Measurements from ENCODE around the gene KMT2E.

Gene KMT2E

GRCh38 chr7:105118612-105119600, 104.9 kb downstream of the KMT2E start:
- H3K36me3 ChIP-seq (replicated peaks in 1 of 2; ENCODE audit: control insufficient read depth in 2 of 2, insufficient read depth in 2 of 2, low read length in 2 of 2) = peaks cover 0 to 44% of the 10 kb centered on the region in 2 donors
- H2BK5ac ChIP-seq (ENCODE audit: low read length) = no peak overlapping the region
- H2BK120ac ChIP-seq (ENCODE audit: low read depth, low read length) = no peak overlapping the region
- WGBS, 2 donors (ENCODE audit: extremely low coverage in 2 of 2, insufficient read length in 2 of 2, insufficient replicate concordance in 1 of 2) = no CpG with 5 or more reads among the region's 9 CpGs
- H3K27me3 ChIP-seq (ENCODE audit: control insufficient read depth in 3 of 3, insufficient read depth in 3 of 3, low read depth in 1 of 3, low read length in 3 of 3) = no peaks in the 10 kb centered on the region
- H3K14ac ChIP-seq (ENCODE audit: low read length) = no peak overlapping the region
- H3K79me1 ChIP-seq (ENCODE audit: low read depth, low read length) = no peaks in the 10 kb centered on the region
- no peak overlapping the region for H2BK12ac ChIP-seq (ENCODE audit: low read length)
- no peak overlapping the region for H3K23ac ChIP-seq (ENCODE audit: low read depth, low read length, poor library complexity)
- H3K27ac ChIP-seq (replicated peaks; ENCODE audit: low read length) = no peak overlapping the region
- H3K9me3 ChIP-seq (replicated peaks in 1 of 2; ENCODE audit: control insufficient read depth in 2 of 2, insufficient read depth in 1 of 2, low read depth in 1 of 2, low read length in 2 of 2) = no peaks in the 10 kb centered on the region
- no peak overlapping the region for H4K91ac ChIP-seq (ENCODE audit: low read depth, low read length, poor library complexity)
- H3K4me1 ChIP-seq (ENCODE audit: control insufficient read depth in 2 of 2, insufficient read depth in 1 of 2, low read depth in 1 of 2, low read length in 2 of 2) = peaks cover 10 to 34% of the 10 kb centered on the region in 2 donors
- no peak overlapping the region for H3K4me2 ChIP-seq (ENCODE audit: insufficient read depth, low read length, poor library complexity, severe bottlenecking)
- no peak for DNase-seq (ENCODE audit: low spot score)
- no peak overlapping the region for H3K9ac ChIP-seq (ENCODE audit: low read depth, low read length, poor library complexity)
- no peak overlapping the region for H3K18ac ChIP-seq (ENCODE audit: low read length)
- no peak overlapping the region for H4K8ac ChIP-seq (ENCODE audit: low read depth, low read length)
- H3K4me3 ChIP-seq (ENCODE audit: low read length in 2 of 2) = peak overlapping the region in 1 of 2 donors; percentile 56
- no peak overlapping the region for H2AFZ ChIP-seq (ENCODE audit: low read length)
- no peak overlapping the region for H2AK5ac ChIP-seq (ENCODE audit: low read depth, low read length)
- H2BK15ac ChIP-seq (ENCODE audit: low read length) = no peak overlapping the region
- no peak overlapping the region for H3K4ac ChIP-seq (ENCODE audit: low read length)

GRCh38 chr7:105122619-105123018, 108.6 kb downstream of the KMT2E start:
- Histone ChIP-seq H3K14ac (ENCODE audit: low read length) (no peak overlapping the region), H3K4me1 (ENCODE audit: control insufficient read depth in 2 of 2, insufficient read depth in 1 of 2, low read depth in 1 of 2, low read length in 2 of 2) (peaks cover 11 to 34% of the 10 kb centered on the region in 2 donors), H3K27me3 (ENCODE audit: control insufficient read depth in 3 of 3, insufficient read depth in 3 of 3, low read depth in 1 of 3, low read length in 3 of 3) (no peaks in the 10 kb centered on the region), H2BK5ac (ENCODE audit: low read length) (no peak overlapping the region), H4K91ac (ENCODE audit: low read depth, low read length, poor library complexity) (no peak overlapping the region), H3K79me1 (ENCODE audit: low read depth, low read length) (no peaks in the 10 kb centered on the region), H2BK15ac (ENCODE audit: low read length) (no peak overlapping the region), H3K9ac (ENCODE audit: low read depth, low read length, poor library complexity) (no peak overlapping the region), H3K4ac (ENCODE audit: low read length) (no peak overlapping the region), H3K4me3 (ENCODE audit: low read length in 2 of 2) (no peak overlapping the region), H2BK120ac (ENCODE audit: low read depth, low read length) (no peak overlapping the region), H4K8ac (ENCODE audit: low read depth, low read length) (no peak overlapping the region), H3K9me3 (replicated peaks in 1 of 2; ENCODE audit: control insufficient read depth in 2 of 2, insufficient read depth in 1 of 2, low read depth in 1 of 2, low read length in 2 of 2) (no peaks in the 10 kb centered on the region), H3K23ac (ENCODE audit: low read depth, low read length, poor library complexity) (no peak overlapping the region), H2AFZ (ENCODE audit: low read length) (no peak overlapping the region), H3K4me2 (ENCODE audit: insufficient read depth, low read length, poor library complexity, severe bottlenecking) (no peak overlapping the region), H2AK5ac (ENCODE audit: low read depth, low read length) (no peak overlapping the region), H3K18ac (ENCODE audit: low read length) (no peak overlapping the region), H2BK12ac (ENCODE audit: low read length) (no peak overlapping the region), H3K36me3 (replicated peaks in 1 of 2; ENCODE audit: control insufficient read depth in 2 of 2, insufficient read depth in 2 of 2, low read length in 2 of 2) (peaks cover 6 to 28% of the 10 kb centered on the region in 2 donors), H3K27ac (replicated peaks; ENCODE audit: low read length) (no peak overlapping the region)
- no peak for DNase-seq (ENCODE audit: low spot score)
- whole genome bisulfite sequencing, 2 donors (ENCODE audit: extremely low coverage in 2 of 2, insufficient read length in 2 of 2, insufficient replicate concordance in 1 of 2) = no CpG with 5 or more reads among the region's 8 CpGs

DNA sequence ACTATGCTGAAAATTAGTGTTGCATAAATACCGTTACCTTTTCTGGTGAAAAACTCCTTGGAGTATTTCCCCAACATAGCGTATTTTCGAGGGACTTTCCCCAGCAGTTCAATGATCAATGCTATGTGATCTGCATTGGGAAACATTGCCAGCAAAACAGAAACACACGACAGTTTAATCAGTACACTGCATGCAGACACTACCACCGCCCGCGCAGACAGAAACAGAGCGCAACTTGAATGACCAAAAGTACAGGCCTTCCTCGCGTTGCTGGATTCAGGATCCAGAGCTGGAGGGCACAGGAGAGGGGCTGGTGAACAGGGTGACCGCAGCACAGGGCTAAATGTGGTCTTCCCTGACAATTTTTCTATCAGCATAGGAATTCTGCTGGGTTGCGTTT, 111.7 kb downstream of the KMT2E start:
- no peak overlapping the region for H3K18ac ChIP-seq (ENCODE audit: low read length)
- H3K27me3 ChIP-seq (ENCODE audit: control insufficient read depth in 3 of 3, insufficient read depth in 3 of 3, low read depth in 1 of 3, low read length in 3 of 3) = no peaks in the 10 kb centered on the region
- no peak overlapping the region for H3K14ac ChIP-seq (ENCODE audit: low read length)
- no peak overlapping the region for H3K27ac ChIP-seq (replicated peaks; ENCODE audit: low read length)
- H3K79me1 ChIP-seq (ENCODE audit: low read depth, low read length) = no peaks in the 10 kb centered on the region
- H2AK5ac ChIP-seq (ENCODE audit: low read depth, low read length) = no peak overlapping the region
- H3K9ac ChIP-seq (ENCODE audit: low read depth, low read length, poor library complexity) = no peak overlapping the region
- no peak overlapping the region for H2BK5ac ChIP-seq (ENCODE audit: low read length)
- peaks cover 6 to 35% of the 10 kb centered on the region in 2 donors for H3K36me3 ChIP-seq (replicated peaks in 1 of 2; ENCODE audit: control insufficient read depth in 2 of 2, insufficient read depth in 2 of 2, low read length in 2 of 2)
- H3K9me3 ChIP-seq (replicated peaks in 1 of 2; ENCODE audit: control insufficient read depth in 2 of 2, insufficient read depth in 1 of 2, low read depth in 1 of 2, low read length in 2 of 2) = no peaks in the 10 kb centered on the region
- no peak overlapping the region for H2BK15ac ChIP-seq (ENCODE audit: low read length)
- no peak overlapping the region for H3K23ac ChIP-seq (ENCODE audit: low read depth, low read length, poor library complexity)
- WGBS, 2 donors (ENCODE audit: extremely low coverage in 2 of 2, insufficient read length in 2 of 2, insufficient replicate concordance in 1 of 2) = no CpG with 5 or more reads among the region's 12 CpGs
- no peak overlapping the region for H4K91ac ChIP-seq (ENCODE audit: low read depth, low read length, poor library complexity)
- no peak overlapping the region for H2BK120ac ChIP-seq (ENCODE audit: low read depth, low read length)
- no peak overlapping the region for H3K4me3 ChIP-seq (ENCODE audit: low read length in 2 of 2)
- DNase-seq (ENCODE audit: low spot score) = no peak
- H2BK12ac ChIP-seq (ENCODE audit: low read length) = no peak overlapping the region
- no peak overlapping the region for H3K4me2 ChIP-seq (ENCODE audit: insufficient read depth, low read length, poor library complexity, severe bottlenecking)
- H4K8ac ChIP-seq (ENCODE audit: low read depth, low read length) = no peak overlapping the region
- no peak overlapping the region for H2AFZ ChIP-seq (ENCODE audit: low read length)
- no peak overlapping the region for H3K4ac ChIP-seq (ENCODE audit: low read length)
- peaks cover 8 to 17% of the 10 kb centered on the region in 2 donors for H3K4me1 ChIP-seq (ENCODE audit: control insufficient read depth in 2 of 2, insufficient read depth in 1 of 2, low read depth in 1 of 2, low read length in 2 of 2)

DNA sequence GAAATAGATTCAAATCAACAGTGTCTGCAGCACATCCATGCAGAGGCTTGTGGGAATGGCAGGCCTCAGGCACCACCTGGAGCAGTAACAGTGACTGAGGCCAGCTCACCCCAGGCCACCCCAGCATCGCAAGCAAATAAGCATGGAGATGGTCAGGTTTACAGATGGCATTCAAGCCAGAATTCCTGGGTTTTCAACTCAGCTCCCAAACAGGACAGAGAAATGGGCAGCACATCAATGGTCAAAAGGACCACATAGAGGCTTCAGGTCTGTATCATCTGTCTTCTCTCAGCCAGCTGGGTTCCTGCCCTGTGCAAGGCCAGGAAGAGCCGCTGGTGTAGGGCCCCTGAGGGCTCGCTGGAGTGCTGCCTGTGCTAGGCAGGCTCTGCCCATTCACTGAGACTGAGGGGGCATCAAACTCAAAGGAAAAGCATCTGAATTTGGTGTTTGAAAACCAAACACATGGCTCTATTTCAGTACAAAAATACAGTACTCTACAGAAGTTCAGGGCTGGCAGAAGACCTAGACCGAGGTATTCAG, 112.5 kb downstream of the KMT2E start:
- H3K27me3 ChIP-seq (ENCODE audit: control insufficient read depth in 3 of 3, insufficient read depth in 3 of 3, low read depth in 1 of 3, low read length in 3 of 3) = no peaks in the 10 kb centered on the region
- no peaks in the 10 kb centered on the region for H3K9me3 ChIP-seq (replicated peaks in 1 of 2; ENCODE audit: control insufficient read depth in 2 of 2, insufficient read depth in 1 of 2, low read depth in 1 of 2, low read length in 2 of 2)
- H3K14ac ChIP-seq (ENCODE audit: low read length) = no peak overlapping the region
- H3K27ac ChIP-seq (replicated peaks; ENCODE audit: low read length) = no peak overlapping the region
- no peak overlapping the region for H3K18ac ChIP-seq (ENCODE audit: low read length)
- no peak overlapping the region for H2BK15ac ChIP-seq (ENCODE audit: low read length)
- no peak overlapping the region for H3K4ac ChIP-seq (ENCODE audit: low read length)
- H2BK120ac ChIP-seq (ENCODE audit: low read depth, low read length) = no peak overlapping the region
- no peak overlapping the region for H2BK5ac ChIP-seq (ENCODE audit: low read length)
- no peak overlapping the region for H4K8ac ChIP-seq (ENCODE audit: low read depth, low read length)
- H3K23ac ChIP-seq (ENCODE audit: low read depth, low read length, poor library complexity) = no peak overlapping the region
- no CpG with 5 or more reads among the region's 4 CpGs for WGBS, 2 donors (ENCODE audit: extremely low coverage in 2 of 2, insufficient read length in 2 of 2, insufficient replicate concordance in 1 of 2)
- no peak overlapping the region for H3K4me3 ChIP-seq (ENCODE audit: low read length in 2 of 2)
- H2AFZ ChIP-seq (ENCODE audit: low read length) = no peak overlapping the region
- no peaks in the 10 kb centered on the region for H3K79me1 ChIP-seq (ENCODE audit: low read depth, low read length)
- no peak overlapping the region for H4K91ac ChIP-seq (ENCODE audit: low read depth, low read length, poor library complexity)
- H3K9ac ChIP-seq (ENCODE audit: low read depth, low read length, poor library complexity) = no peak overlapping the region
- H3K4me1 ChIP-seq (ENCODE audit: control insufficient read depth in 2 of 2, insufficient read depth in 1 of 2, low read depth in 1 of 2, low read length in 2 of 2) = peaks cover 8 to 18% of the 10 kb centered on the region in 2 donors
- H3K36me3 ChIP-seq (replicated peaks in 1 of 2; ENCODE audit: control insufficient read depth in 2 of 2, insufficient read depth in 2 of 2, low read length in 2 of 2) = peaks cover 6 to 35% of the 10 kb centered on the region in 2 donors
- no peak overlapping the region for H3K4me2 ChIP-seq (ENCODE audit: insufficient read depth, low read length, poor library complexity, severe bottlenecking)
- DNase-seq (ENCODE audit: low spot score) = no peak
- no peak overlapping the region for H2BK12ac ChIP-seq (ENCODE audit: low read length)
- H2AK5ac ChIP-seq (ENCODE audit: low read depth, low read length) = no peak overlapping the region

All from neuronal stem cell (in vitro differentiated cells).